H9 (cell line): Measurements from ENCODE around the gene P2RY12. TPM values are rescaled to one million over a fixed set of nuclear protein-coding genes. Genes with fewer than 3 reads are reported as not detected.

ENCODE experiments used
- DNase-seq: peaks from one replicate; pipeline ENCODE4 v3.0.0-alpha.2; 2017
- H2AFZ ChIP-seq: one replicate; pipeline ENCODE4 v1.6.1; 2013; ENCODE audit warnings: mild to moderate bottlenecking, low read length, control low read depth, moderate library complexity
- H2AK5ac ChIP-seq: 2 replicates; pipeline ENCODE4 v1.6.1; 2013; ENCODE audit warnings: low read length, control low read depth, mixed read lengths; ENCODE audit not compliant: insufficient read length
- H2BK120ac ChIP-seq: one replicate; pipeline ENCODE4 v1.6.1; 2013; ENCODE audit warnings: low read depth, mild to moderate bottlenecking, low read length, control low read depth, inconsistent platforms; ENCODE audit not compliant: poor library complexity, severe bottlenecking
- H2BK12ac ChIP-seq: 2 replicates; pipeline ENCODE4 v1.6.1; 2013; ENCODE audit warnings: low read length, control low read depth, mixed read lengths, low read depth; ENCODE audit not compliant: insufficient read length
- H2BK15ac ChIP-seq: 2 replicates; pipeline ENCODE4 v1.6.1; 2013; ENCODE audit warnings: low read depth, low read length, control low read depth
- H2BK20ac ChIP-seq: one replicate; pipeline ENCODE4 v1.6.1; 2013; ENCODE audit warnings: low read depth, mild to moderate bottlenecking, low read length, control low read depth, inconsistent platforms; ENCODE audit not compliant: poor library complexity, severe bottlenecking
- H2BK5ac ChIP-seq: 2 replicates; pipeline ENCODE4 v1.6.1; 2013; ENCODE audit warnings: low read length, control low read depth, mixed read lengths; ENCODE audit not compliant: insufficient read length
- H3K14ac ChIP-seq: 2 replicates; pipeline ENCODE4 v1.6.1; 2013; ENCODE audit warnings: low read length, control low read depth; ENCODE audit not compliant: insufficient read depth
- H3K18ac ChIP-seq: 2 replicates; pipeline ENCODE4 v1.6.1; 2013; ENCODE audit warnings: low read depth, mild to moderate bottlenecking, mixed read lengths, low read length, control low read depth; ENCODE audit not compliant: insufficient read length
- H3K23ac ChIP-seq: 2 replicates; pipeline ENCODE4 v1.6.1; 2013; ENCODE audit warnings: low read length, control low read depth, mixed read lengths, low read depth; ENCODE audit not compliant: insufficient read length
- H3K23me2 ChIP-seq: 2 replicates; pipeline ENCODE4 v1.6.1; 2013; ENCODE audit warnings: low read depth, mild to moderate bottlenecking, mixed read lengths, low read length, control low read depth; ENCODE audit not compliant: insufficient read length, poor library complexity, severe bottlenecking
- H3K27ac ChIP-seq: 2 replicates; pipeline ENCODE4 v1.5.1; 2013; ENCODE audit warnings: low read length, control low read depth, mixed read lengths, low read depth; ENCODE audit not compliant: insufficient read length
- H3K27me3 ChIP-seq: 2 replicates; pipeline ENCODE4 v1.6.1; 2013; ENCODE audit warnings: low read length, control low read depth, inconsistent platforms; ENCODE audit not compliant: insufficient read depth
- H3K4ac ChIP-seq: 2 replicates; pipeline ENCODE4 v1.6.1; 2013; ENCODE audit warnings: low read depth, mild to moderate bottlenecking, control low read depth, inconsistent platforms, low read length, moderate library complexity
- H3K4me1 ChIP-seq: 2 replicates; pipeline ENCODE4 v1.6.1; 2013; ENCODE audit warnings: low read length, control low read depth, inconsistent platforms; ENCODE audit not compliant: insufficient read depth
- H3K4me2 ChIP-seq: 2 replicates; pipeline ENCODE4 v1.6.1; 2013; ENCODE audit warnings: low read length, control low read depth, mixed read lengths; ENCODE audit not compliant: insufficient read length, insufficient read depth
- H3K56ac ChIP-seq: 2 replicates; pipeline ENCODE4 v1.6.1; 2013; ENCODE audit warnings: low read depth, mild to moderate bottlenecking, mixed read lengths, low read length, control low read depth; ENCODE audit not compliant: insufficient read length
- H3K79me1 ChIP-seq: 2 replicates; pipeline ENCODE4 v1.6.1; 2013; ENCODE audit warnings: low read depth, mild to moderate bottlenecking, moderate library complexity, low read length, control low read depth, inconsistent platforms; ENCODE audit not compliant: insufficient read depth, poor library complexity, severe bottlenecking
- H3K79me2 ChIP-seq: 2 replicates; pipeline ENCODE4 v1.6.1; 2013; ENCODE audit warnings: low read length, control low read depth, inconsistent platforms; ENCODE audit not compliant: insufficient read depth
- H3K9ac ChIP-seq: 2 replicates; pipeline ENCODE4 v1.6.1; 2013; ENCODE audit warnings: low read length, control low read depth, mixed read lengths; ENCODE audit not compliant: insufficient read length; ENCODE audit errors: extremely low read depth
- H3K9me3 ChIP-seq: one replicate; pipeline ENCODE4 v1.6.1; 2013; ENCODE audit warnings: low read depth, low read length, inconsistent platforms; ENCODE audit not compliant: control insufficient read depth
- H3T11ph ChIP-seq: one replicate; pipeline ENCODE4 v1.6.1; 2013; ENCODE audit warnings: mild to moderate bottlenecking, low read length, control low read depth, inconsistent platforms
- H4K20me1 ChIP-seq: one replicate; pipeline ENCODE4 v1.6.1; 2013; ENCODE audit not compliant: control insufficient read depth, insufficient read length, insufficient read depth
- H4K5ac ChIP-seq: 2 replicates; pipeline ENCODE4 v1.6.1; 2013; ENCODE audit warnings: low read depth, mild to moderate bottlenecking, mixed read lengths, low read length, control low read depth; ENCODE audit not compliant: insufficient read length
- H4K8ac ChIP-seq: replicated peaks from 2 replicates; pipeline ENCODE4 v1.6.1; 2013; ENCODE audit warnings: low read length, control low read depth, mixed read lengths, low read depth; ENCODE audit not compliant: insufficient read length
- H4K91ac ChIP-seq: 2 replicates; pipeline ENCODE4 v1.6.1; 2013; ENCODE audit warnings: low read depth, mild to moderate bottlenecking, moderate library complexity, mixed read lengths, low read length, control low read depth; ENCODE audit not compliant: insufficient read length
- H3K27ac Mint-ChIP-seq, 3 experiments: 2 replicates in 2 of 3; 3 replicates in 1 of 3; pipeline ENCODE4 v1.8.0; 2020 to 2021; ENCODE audit warnings: mixed read lengths in 3 of 3, mild to moderate bottlenecking in 1 of 3, moderate library complexity in 1 of 3
- H3K27me3 Mint-ChIP-seq: 2 replicates; pipeline ENCODE4 v1.8.0; 2021; ENCODE audit warnings: low read depth, mild to moderate bottlenecking, moderate library complexity, mixed read lengths
- H3K36me3 Mint-ChIP-seq, 3 experiments: 2 replicates in 2 of 3; 3 replicates in 1 of 3; pipeline ENCODE4 v1.8.0; 2020 to 2021; ENCODE audit warnings: low read depth in 3 of 3, mixed read lengths in 3 of 3; ENCODE audit not compliant: insufficient read depth in 1 of 3
- H3K4me1 Mint-ChIP-seq, 2 experiments: 2 replicates each; pipeline ENCODE4 v1.8.0; 2020; ENCODE audit warnings: mixed read lengths in 2 of 2
- H3K4me3 Mint-ChIP-seq, 2 experiments: 2 replicates in 1 of 2; 3 replicates in 1 of 2; pipeline ENCODE4 v1.8.0; 2020 to 2021; ENCODE audit warnings: mild to moderate bottlenecking in 2 of 2, mixed read lengths in 2 of 2, moderate library complexity in 1 of 2
- H3K9me3 Mint-ChIP-seq, 2 experiments: 2 replicates in 1 of 2; 3 replicates in 1 of 2; pipeline ENCODE4 v1.8.0; 2020; ENCODE audit warnings: mild to moderate bottlenecking in 2 of 2, mixed read lengths in 2 of 2, moderate library complexity in 1 of 2
- WGBS: extraction: QIAGEN DNeasy Blood & Tissue Kit; methylation state at CpG from one replicate; pipeline ENCODE4 v1.1.7; 2013; ENCODE audit warnings: missing lambda C conversion rate, low lambda C conversion rate, mixed read lengths; ENCODE audit not compliant: insufficient read length; ENCODE audit errors: extremely low coverage; 5-methylcytosine and 5-hydroxymethylcytosine counted together
- total RNA-seq: library from RNA; stranded (reverse); gene quantifications from 2 replicates; pipeline ENCODE4 v1.2.1, GENCODE V29; 2021
- TF ChIP-seq, protein P1 (sequence below): fragments of 200-600 bp; sonication (generic); conservative IDR thresholded peaks from 3 replicates; pipeline ENCODE4 v1.8.0; 2021; ENCODE audit warnings: antibody characterized with exemption, mild to moderate bottlenecking

Gene P2RY12
- total RNA-seq, 1 experiment from 2014 or later: not detected

DNA sequence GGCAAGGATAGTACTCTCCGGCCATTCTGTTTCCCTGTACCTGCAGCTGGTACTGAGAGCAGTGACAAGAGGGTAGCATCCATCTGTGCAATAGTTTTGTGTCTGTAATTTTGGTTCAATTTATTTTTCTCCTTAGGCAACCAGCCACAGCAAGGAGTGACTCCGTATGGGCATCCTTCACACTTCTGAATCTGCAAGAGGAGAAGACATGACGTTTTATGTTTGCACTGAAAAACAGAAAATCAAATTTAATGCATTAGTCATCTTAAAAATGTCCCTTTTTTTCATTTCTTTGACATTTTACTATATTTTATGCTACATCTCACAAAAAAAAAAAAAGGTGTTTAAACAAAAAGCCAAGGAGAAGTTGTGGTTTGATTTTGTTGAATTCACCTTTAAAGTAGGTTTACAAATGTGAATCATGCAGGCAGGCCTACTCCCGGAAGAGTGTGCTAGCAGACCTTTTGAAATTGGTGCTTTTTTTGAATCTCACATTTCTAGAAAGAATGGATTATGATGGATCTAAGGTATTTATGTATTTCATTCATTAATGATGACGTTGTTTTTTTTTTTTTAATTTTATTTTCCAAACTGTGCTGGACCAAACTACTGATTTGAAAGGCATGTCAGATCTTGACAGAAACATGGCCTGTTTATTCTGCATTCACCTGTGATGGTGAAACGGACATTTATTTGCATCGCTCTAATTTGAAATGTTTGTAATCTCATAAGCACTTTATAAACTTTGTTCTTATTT is 48.2 kb upstream of the P2RY12 start:
- Histone ChIP-seq H3T11ph (no peak overlapping the region), H2AK5ac (no peak overlapping the region), H3K4ac (no peak overlapping the region), H2AFZ (no peak overlapping the region), H3K27me3 (no peaks in the 10 kb centered on the region; the same call in 1 of the 2 replicates), H4K5ac (no peak overlapping the region), H3K4me1 (0 out of 2 replicates have a peak, but pooled peaks cover 6% of the 10 kb centered on the region), H3K14ac (no peak overlapping the region), H4K91ac (no peak overlapping the region), H2BK120ac (no peak overlapping the region), H3K27ac (no peak overlapping the region), H3K23ac (no peak overlapping the region), H3K56ac (no peak overlapping the region), H3K23me2 (no peaks in the 10 kb centered on the region), H3K79me2 (no peaks in the 10 kb centered on the region), H3K79me1 (no peaks in the 10 kb centered on the region), H3K4me2 (no peak overlapping the region), H2BK15ac (no peak overlapping the region), H3K9ac (no peak overlapping the region), H2BK5ac (no peak overlapping the region), H4K20me1 (no peaks in the 10 kb centered on the region), H3K18ac (no peak overlapping the region), H2BK12ac (no peak overlapping the region), H3K9me3 (no peaks in the 10 kb centered on the region), H4K8ac (no peak overlapping the region), H2BK20ac (no peak overlapping the region)
- peaks cover 0 to 5% of the 10 kb centered on the region in 2 experiments; a peak in 3 of 5 replicates for H3K9me3 Mint-ChIP-seq
- no peak for DNase-seq
- H3K4me1 Mint-ChIP-seq: peaks cover 24 to 25% of the 10 kb centered on the region in 2 experiments
- no CpG with 5 or more reads among the region's 7 CpGs for WGBS
- H3K27ac Mint-ChIP-seq: no peak overlapping the region; a peak in 1 of 7 replicates
- H3K36me3 Mint-ChIP-seq: peaks cover 10 to 24% (median 15%) of the 10 kb centered on the region in 3 experiments
- H3K4me3 Mint-ChIP-seq: no peak overlapping the region
- TF ChIP-seq, protein P1, sequence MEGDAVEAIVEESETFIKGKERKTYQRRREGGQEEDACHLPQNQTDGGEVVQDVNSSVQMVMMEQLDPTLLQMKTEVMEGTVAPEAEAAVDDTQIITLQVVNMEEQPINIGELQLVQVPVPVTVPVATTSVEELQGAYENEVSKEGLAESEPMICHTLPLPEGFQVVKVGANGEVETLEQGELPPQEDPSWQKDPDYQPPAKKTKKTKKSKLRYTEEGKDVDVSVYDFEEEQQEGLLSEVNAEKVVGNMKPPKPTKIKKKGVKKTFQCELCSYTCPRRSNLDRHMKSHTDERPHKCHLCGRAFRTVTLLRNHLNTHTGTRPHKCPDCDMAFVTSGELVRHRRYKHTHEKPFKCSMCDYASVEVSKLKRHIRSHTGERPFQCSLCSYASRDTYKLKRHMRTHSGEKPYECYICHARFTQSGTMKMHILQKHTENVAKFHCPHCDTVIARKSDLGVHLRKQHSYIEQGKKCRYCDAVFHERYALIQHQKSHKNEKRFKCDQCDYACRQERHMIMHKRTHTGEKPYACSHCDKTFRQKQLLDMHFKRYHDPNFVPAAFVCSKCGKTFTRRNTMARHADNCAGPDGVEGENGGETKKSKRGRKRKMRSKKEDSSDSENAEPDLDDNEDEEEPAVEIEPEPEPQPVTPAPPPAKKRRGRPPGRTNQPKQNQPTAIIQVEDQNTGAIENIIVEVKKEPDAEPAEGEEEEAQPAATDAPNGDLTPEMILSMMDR: no peak
- no peaks in the 10 kb centered on the region; the same call in none of the 2 replicates for H3K27me3 Mint-ChIP-seq
